Measurements from ENCODE around the gene USP5. TPM values are rescaled to one million over a fixed set of nuclear protein-coding genes. Genes with fewer than 3 reads are reported as not detected.

USP5 gene
- total and polyA plus RNA-seq, 2 donors (not counting 1 experiment from before 2014, with no cell fraction given) = 35.1 to 59.7 TPM

GRCh38 chr12:6834873-6835272, 17.1 kb upstream of the USP5 start:
- Histone ChIP-seq H3K27ac (ENCODE audit: low read length in 2 of 2) (no peak overlapping the region), H3K27me3 (replicated peaks in 1 of 4; ENCODE audit: control extremely low read depth in 1 of 4, control insufficient read depth in 3 of 4, insufficient read depth in 4 of 4, low read length in 3 of 4) (peaks cover 0 to 24% (median 4%) of the 10 kb centered on the region in 4 experiments), H4K20me1 (ENCODE audit: control insufficient read depth, insufficient read depth, low read length, poor library complexity, severe bottlenecking) (no peaks in the 10 kb centered on the region), H3K4me3 (ENCODE audit: control extremely low read depth in 1 of 5, extremely low read depth in 1 of 5, insufficient read depth in 1 of 5, low read depth in 2 of 5, low read length in 4 of 5) (no peak overlapping the region), H3K9ac (ENCODE audit: low read length) (no peak overlapping the region), H3K4me2 (replicated peaks; ENCODE audit: low read depth, low read length, poor library complexity, severe bottlenecking) (no peak overlapping the region), H3K4me1 (ENCODE audit: control insufficient read depth in 2 of 2, insufficient read depth in 2 of 2, low read length in 2 of 2) (peaks cover 0 to 17% of the 10 kb centered on the region in 2 donors), H3K36me3 (replicated peaks in 1 of 2; ENCODE audit: control extremely low read depth in 1 of 2, control insufficient read depth in 1 of 2, extremely low read depth in 1 of 2, insufficient read depth in 2 of 2, low read length in 1 of 2) (no peaks in the 10 kb centered on the region), H2AFZ (ENCODE audit: insufficient read depth, low read depth, low read length, poor library complexity, severe bottlenecking) (no peak overlapping the region), H3K9me3 (ENCODE audit: control extremely low read depth in 1 of 3, control insufficient read depth in 2 of 3, insufficient read depth in 1 of 3, low read length in 2 of 3) (peaks cover 0 to 3% (median 0%) of the 10 kb centered on the region in 3 donors), H3K79me2 (ENCODE audit: control insufficient read depth, insufficient read depth, low read length) (no peaks in the 10 kb centered on the region)
- H3K27me3 Mint-ChIP-seq = peaks cover 29% of the 10 kb centered on the region
- intact Hi-C loops (cut with micrococcal nuclease) = loop anchor here (1.0 kb wide), 2 partner anchors 16 to 82 kb away; partner anchors contain the start of genes CDCA3 and MLF2
- POLR2A ChIA-PET = no interaction called here
- H3K4me3 Mint-ChIP-seq = no peak overlapping the region
- peaks cover 12% of the 10 kb centered on the region for H3K4me1 Mint-ChIP-seq
- no peaks in the 10 kb centered on the region for H3K9me3 Mint-ChIP-seq (ENCODE audit: insufficient read depth)
- DNase-seq (no peak), ATAC-seq (ENCODE audit: low read depth) (no peak)
- TF ChIP-seq CTCF (IDR thresholded peaks at IDR 0.05) (no peak), EZH2 (IDR thresholded peaks at IDR 0.05; ENCODE audit: borderline replicate concordance, insufficient read depth, low read depth, low read length, poor library complexity, severe bottlenecking) (no peak)
- no peak overlapping the region for H3K27ac Mint-ChIP-seq
- 63% methylated on average over 1 of the region's 5 CpGs for WGBS (ENCODE audit: insufficient coverage)
- CTCF ChIA-PET = interaction anchor here (0.6 to 3.8 kb wide), 16 partner anchors 9 to 402 kb away, joined by 3 to 31 read pairs (median 4); partner anchors contain the start of genes CDCA3, MLF2, SPSB2 and TPI1

- TF ChIP-seq EZH2 (IDR thresholded peaks at IDR 0.05; ENCODE audit: borderline replicate concordance, insufficient read depth, low read depth, low read length, poor library complexity, severe bottlenecking) = no peak
- TF ChIP-seq CTCF (IDR thresholded peaks at IDR 0.05) = no peak
- Mint-ChIP-seq H3K27ac (no peak overlapping the region), H3K4me1 (peaks cover 17% of the 10 kb centered on the region), H3K27me3 (peaks cover 11% of the 10 kb centered on the region), H3K9me3 (ENCODE audit: insufficient read depth) (no peaks in the 10 kb centered on the region), H3K4me3 (no peak overlapping the region)
- CTCF ChIA-PET = interaction anchor here (0.9 to 3.8 kb wide), 11 partner anchors 12 to 265 kb away, joined by 3 to 31 read pairs (median 4); partner anchors contain the start of genes MLF2, SPSB2, TPI1 and USP5
- POLR2A ChIA-PET = interaction anchor here (0.5 to 1.5 kb wide), 3 partner anchors 15 to 147 kb away, joined by 3 to 10 read pairs (median 6); partner anchors contain the start of genes USP5 and ZNF384
- H3K4me2 ChIP-seq (replicated peaks; ENCODE audit: low read depth, low read length, poor library complexity, severe bottlenecking) = no peak overlapping the region
- peaks cover 0 to 6% (median 0%) of the 10 kb centered on the region in 4 experiments for H3K27me3 ChIP-seq (replicated peaks in 1 of 4; ENCODE audit: control extremely low read depth in 1 of 4, control insufficient read depth in 3 of 4, insufficient read depth in 4 of 4, low read length in 3 of 4)
- no peaks in the 10 kb centered on the region for H3K79me2 ChIP-seq (ENCODE audit: control insufficient read depth, insufficient read depth, low read length)
- no peak overlapping the region for H2AFZ ChIP-seq (ENCODE audit: insufficient read depth, low read depth, low read length, poor library complexity, severe bottlenecking)
- H3K27ac ChIP-seq (ENCODE audit: low read length in 2 of 2) = no peak overlapping the region
- H3K4me1 ChIP-seq (ENCODE audit: control insufficient read depth in 2 of 2, insufficient read depth in 2 of 2, low read length in 2 of 2) = peaks cover 0 to 24% of the 10 kb centered on the region in 2 donors
- intact Hi-C loops (cut with micrococcal nuclease) = no loop called here
- no peaks in the 10 kb centered on the region for H4K20me1 ChIP-seq (ENCODE audit: control insufficient read depth, insufficient read depth, low read length, poor library complexity, severe bottlenecking)
- 92% methylated on average over 16 of the region's 16 CpGs for WGBS (ENCODE audit: insufficient coverage)
- H3K36me3 ChIP-seq (replicated peaks in 1 of 2; ENCODE audit: control extremely low read depth in 1 of 2, control insufficient read depth in 1 of 2, extremely low read depth in 1 of 2, insufficient read depth in 2 of 2, low read length in 1 of 2) = no peaks in the 10 kb centered on the region
- no peak overlapping the region for H3K4me3 ChIP-seq (ENCODE audit: control extremely low read depth in 1 of 5, extremely low read depth in 1 of 5, insufficient read depth in 1 of 5, low read depth in 2 of 5, low read length in 4 of 5)
- no peak for DNase-seq
- ATAC-seq (ENCODE audit: low read depth) = no peak
- H3K9me3 ChIP-seq (ENCODE audit: control extremely low read depth in 1 of 3, control insufficient read depth in 2 of 3, insufficient read depth in 1 of 3, low read length in 2 of 3) = peaks cover 0 to 3% (median 0%) of the 10 kb centered on the region in 3 donors
- H3K9ac ChIP-seq (ENCODE audit: low read length) = no peak overlapping the region
Observed at GRCh38 chr12:6836851-6837250, 15.1 kb upstream of the USP5 start.

Measured in B cell (primary cell).